Psoas muscle (tissue), 8 donors: Measurements from ENCODE around the gene SLF2. TPM values are rescaled to one million over a fixed set of nuclear protein-coding genes. Genes with fewer than 3 reads are reported as not detected.

Experiments
- ATAC-seq, 4 donors: fragments of 200-7000 bp; cut with Tn5 transposase; one replicate each; pipeline ENCODE4 v1.9.1; 2020; ENCODE audit warnings: moderate library complexity in 3 of 4, mild to moderate bottlenecking in 2 of 4
- DNase-seq, 2 donors: peaks; one replicate each; pipeline ENCODE4 v3.0.0-alpha.2; 2020
- H3K27ac ChIP-seq: fragments of 200-600 bp; one replicate; pipeline ENCODE4 v1.8.0; 2022
- H3K27me3 ChIP-seq, 3 donors: fragments of 200-600 bp in 1 of 3; one replicate each; pipeline versions ENCODE4 v1.6.1 to v1.8.0; 2013 to 2022; ENCODE audit warnings: low read length in 2 of 3, mild to moderate bottlenecking in 2 of 3, moderate library complexity in 1 of 3; ENCODE audit not compliant: insufficient read depth in 3 of 3
- H3K36me3 ChIP-seq, 2 donors: fragments of 200-600 bp in 1 of 2; one replicate each; pipeline versions ENCODE4 v1.6.1 to v1.8.0; 2013 to 2022; ENCODE audit warnings: low read depth in 1 of 2, mild to moderate bottlenecking in 1 of 2, moderate library complexity in 1 of 2; ENCODE audit not compliant: insufficient read depth in 1 of 2
- H3K4me1 ChIP-seq: fragments of 200-600 bp; one replicate; pipeline ENCODE4 v1.8.0; 2022
- H3K4me3 ChIP-seq: fragments of 200-600 bp; one replicate; pipeline ENCODE4 v1.8.0; 2022; ENCODE audit warnings: mild to moderate bottlenecking
- H3K9me3 ChIP-seq: fragments of 200-600 bp; one replicate; pipeline ENCODE4 v1.8.0; 2022
- WGBS, 3 donors: extraction: QIAGEN DNeasy Blood & Tissue Kit; methylation state at CpG; one replicate each; pipeline versions ENCODE4 v1.1.6 to v1.1.7; 2013; 5-methylcytosine and 5-hydroxymethylcytosine counted together
- intact Hi-C, 2 donors: fragments of 100-400 bp; cut with DNase I; formaldehyde crosslinking; loops; one replicate each; pipeline versions ENCODE4 v1.11.0 to v1.14.2; 2022
- polyA plus RNA-seq, 3 donors: library from polyadenylated mRNA; stranded (reverse); fragments of 200-250 nt; gene quantifications; one replicate each; pipeline ENCODE4 v1.2.3, GENCODE V29; 2013
- total RNA-seq, 4 donors: library from RNA; stranded (reverse); fragmentation: NEBNext Ultra II Directional in 2 of 4; extraction: Animal tissue kit (Norgen Biotek cat#: 25700) in 2 of 4; gene quantifications; one replicate each; pipeline versions ENCODE4 v1.2.1 to v1.2.4, GENCODE V29; 2021 to 2023
- TF ChIP-seq, protein P1 (sequence below): fragments of 200-600 bp; IDR thresholded peaks from one replicate; pipeline ENCODE4 v1.8.0; 2022; ENCODE audit warnings: antibody characterized with exemption
- donor health status: healthy with polysubstance abuse.
- donor health status: DM: no; HTN: no; CAD: no; lungs with moderate emphysema.
- donor health status: Bipolar disorder and iron deficiency.
- donor health status: healthy.
- donor health status: DM: yes; HTN: yes; CAD: no.
- donor health status: DM: no; HTN: no; CAD: no.
- donor health status: DM: no; HTN: no; CAD: no.
- donor health status: DM: yes; HTN: yes; CAD: no.

Gene SLF2
- total and polyA plus RNA-seq, 7 donors, result 8.0 to 26.9 (median 20.1) TPM

DNA sequence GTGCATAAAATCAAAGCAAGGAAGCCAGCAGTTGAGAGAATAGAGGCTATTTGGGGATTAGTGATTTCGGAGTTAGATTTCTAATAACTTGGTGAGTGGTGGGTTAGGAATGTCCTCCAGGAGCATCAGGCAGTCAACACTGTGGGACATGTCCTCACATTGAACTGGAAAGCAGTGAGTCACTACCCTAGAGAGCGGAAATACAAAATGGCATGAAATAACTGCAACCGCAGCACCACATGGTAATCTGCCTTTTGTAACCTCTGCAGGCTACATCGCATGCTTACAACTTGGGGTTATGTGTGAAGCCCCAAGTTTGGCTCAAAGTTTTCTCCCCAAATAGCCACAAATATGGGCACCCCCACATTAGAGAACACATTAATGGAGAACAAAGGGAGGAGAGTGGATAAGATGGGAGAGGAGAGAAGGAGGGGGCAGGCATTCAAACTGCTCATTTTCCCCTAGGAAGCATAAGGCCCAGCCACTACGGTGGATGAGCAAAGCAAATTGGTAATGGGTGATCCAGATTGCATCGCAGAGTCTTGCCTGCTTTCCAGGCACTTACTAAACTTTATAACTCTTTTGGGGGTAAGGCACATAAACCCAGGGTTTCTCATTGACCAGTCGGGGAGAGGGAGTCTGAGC, 22.0 kb upstream of the SLF2 start:
- intact Hi-C loops, result no loop called here
- WGBS, 3 donors, result 36 to 50% (median 39%) methylated on average over 7 of the region's 7 CpGs

DNA sequence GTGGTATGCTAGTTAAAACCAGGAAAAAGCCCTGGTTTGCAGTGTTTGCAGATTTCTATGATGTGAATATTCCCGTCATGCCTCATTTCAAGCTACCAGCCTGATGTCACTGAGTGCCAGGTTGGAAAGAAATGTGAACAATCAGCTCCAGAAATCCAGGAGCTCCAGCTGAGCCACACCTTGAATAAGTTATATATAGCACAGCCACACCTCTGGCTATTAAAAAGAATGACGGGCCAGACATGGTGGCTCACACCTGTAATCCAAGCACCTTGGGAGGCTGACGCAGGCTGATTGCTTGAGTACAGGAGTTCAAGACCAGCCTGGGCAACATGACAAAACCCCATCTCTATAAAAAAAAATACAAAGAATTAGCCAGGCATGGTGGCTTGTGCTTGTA, 18.7 kb upstream of the SLF2 start:
- intact Hi-C loops, result no loop called here
- Histone ChIP-seq H3K27ac (no peak overlapping the region), H3K4me3 (no peak overlapping the region), H3K36me3 (no peaks in the 10 kb centered on the region), H3K9me3 (no peaks in the 10 kb centered on the region), H3K4me1 (no peaks in the 10 kb centered on the region), H3K27me3 (peaks cover 0 to 50% (median 3%) of the 10 kb centered on the region in 3 donors)
- ATAC-seq, result no peak
- TF ChIP-seq, protein P1, sequence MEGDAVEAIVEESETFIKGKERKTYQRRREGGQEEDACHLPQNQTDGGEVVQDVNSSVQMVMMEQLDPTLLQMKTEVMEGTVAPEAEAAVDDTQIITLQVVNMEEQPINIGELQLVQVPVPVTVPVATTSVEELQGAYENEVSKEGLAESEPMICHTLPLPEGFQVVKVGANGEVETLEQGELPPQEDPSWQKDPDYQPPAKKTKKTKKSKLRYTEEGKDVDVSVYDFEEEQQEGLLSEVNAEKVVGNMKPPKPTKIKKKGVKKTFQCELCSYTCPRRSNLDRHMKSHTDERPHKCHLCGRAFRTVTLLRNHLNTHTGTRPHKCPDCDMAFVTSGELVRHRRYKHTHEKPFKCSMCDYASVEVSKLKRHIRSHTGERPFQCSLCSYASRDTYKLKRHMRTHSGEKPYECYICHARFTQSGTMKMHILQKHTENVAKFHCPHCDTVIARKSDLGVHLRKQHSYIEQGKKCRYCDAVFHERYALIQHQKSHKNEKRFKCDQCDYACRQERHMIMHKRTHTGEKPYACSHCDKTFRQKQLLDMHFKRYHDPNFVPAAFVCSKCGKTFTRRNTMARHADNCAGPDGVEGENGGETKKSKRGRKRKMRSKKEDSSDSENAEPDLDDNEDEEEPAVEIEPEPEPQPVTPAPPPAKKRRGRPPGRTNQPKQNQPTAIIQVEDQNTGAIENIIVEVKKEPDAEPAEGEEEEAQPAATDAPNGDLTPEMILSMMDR, result no peak
- DNase-seq, result no peak
- 62 to 88% (median 67%) methylated on average over 3 of the region's 3 CpGs for WGBS, 3 donors

More for the DNA sequence above, 22.0 kb upstream of the SLF2 start:
- Histone ChIP-seq H3K9me3 (no peaks in the 10 kb centered on the region), H3K36me3 (no peaks in the 10 kb centered on the region), H3K4me3 (no peak overlapping the region), H3K4me1 (no peaks in the 10 kb centered on the region), H3K27me3 (peaks cover 0 to 53% (median 6%) of the 10 kb centered on the region in 3 donors), H3K27ac (no peak overlapping the region)
- no peak for DNase-seq
- peak; percentile 80 to 87 (median 82) for ATAC-seq
- TF ChIP-seq, protein P1, result no peak

DNA sequence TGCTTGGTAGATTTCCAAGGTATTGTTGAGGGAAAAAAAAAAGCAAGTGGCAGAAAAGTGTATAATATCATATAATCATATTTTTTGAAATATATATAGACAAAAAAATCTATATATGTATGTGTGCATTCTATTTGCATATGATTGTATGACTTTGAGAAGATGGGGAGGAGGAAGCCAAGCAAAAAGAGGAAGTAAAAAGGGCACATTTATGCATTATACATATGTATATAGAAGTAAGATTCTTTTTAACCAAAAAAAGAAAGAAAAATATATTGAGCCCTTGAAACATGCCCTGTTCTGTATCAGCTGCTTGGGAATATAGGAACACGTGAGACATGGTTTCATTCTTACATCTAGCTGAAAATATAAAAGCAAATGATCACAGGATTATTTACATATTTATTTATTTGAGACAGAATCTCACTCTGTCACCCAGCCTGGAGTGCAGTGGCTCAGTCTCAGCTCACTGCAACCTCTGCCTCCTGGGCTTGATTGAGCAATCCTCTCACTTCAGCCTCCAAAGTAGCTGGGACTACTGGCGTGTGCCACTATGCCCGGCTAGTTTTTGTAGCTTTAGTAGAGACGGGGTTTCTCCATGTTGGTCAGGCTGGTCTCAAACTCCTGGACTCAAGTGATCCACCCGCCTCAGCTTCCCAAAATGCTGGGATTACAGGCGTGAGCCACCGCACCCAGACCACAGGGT, 18.0 kb upstream of the SLF2 start:
- no peak for ATAC-seq
- WGBS, 3 donors, result 67 to 81% (median 71%) methylated on average over 7 of the region's 7 CpGs
- intact Hi-C loops, result no loop called here
- Histone ChIP-seq H3K9me3 (no peaks in the 10 kb centered on the region), H3K4me3 (no peak overlapping the region), H3K4me1 (no peaks in the 10 kb centered on the region), H3K27me3 (peaks cover 0 to 46% (median 3%) of the 10 kb centered on the region in 3 donors), H3K27ac (no peak overlapping the region), H3K36me3 (no peaks in the 10 kb centered on the region)
- DNase-seq, result no peak
- TF ChIP-seq, protein P1, result no peak

DNA sequence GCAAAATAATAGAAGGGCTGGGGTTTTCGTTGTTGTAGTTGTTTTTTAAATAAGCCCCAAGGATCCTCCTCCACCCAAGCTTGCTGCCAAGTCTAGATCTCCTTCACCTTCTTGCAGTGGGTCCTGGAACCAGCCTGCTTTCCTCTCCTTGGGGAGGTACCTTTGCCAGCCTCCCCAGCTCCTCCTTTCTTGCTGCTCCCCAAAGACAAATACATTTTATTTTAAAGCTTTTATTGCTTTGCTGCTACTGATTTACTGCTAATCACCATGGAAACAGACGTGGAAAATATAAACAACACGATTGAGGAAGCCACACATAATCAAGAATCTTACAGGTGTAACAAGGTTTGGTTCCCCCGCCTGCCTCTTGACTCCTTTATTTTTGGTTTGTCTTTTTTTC, 17.4 kb upstream of the SLF2 start:
- Histone ChIP-seq H3K9me3 (no peaks in the 10 kb centered on the region), H3K4me3 (no peak overlapping the region), H3K27ac (no peak overlapping the region), H3K4me1 (no peaks in the 10 kb centered on the region), H3K36me3 (no peaks in the 10 kb centered on the region), H3K27me3 (peaks cover 0 to 48% (median 3%) of the 10 kb centered on the region in 3 donors)
- WGBS, 3 donors, result 39 to 48% (median 41%) methylated on average over 4 of the region's 4 CpGs
- intact Hi-C loops, result no loop called here
- TF ChIP-seq, protein P1, result no peak
- DNase-seq (no peak), ATAC-seq (no peak)
